ENCODE data around the gene RBM33.

The RBM33 gene

GRCh38 chr7:155637155-155637554 is 7.3 kb upstream of the RBM33 start:
- Histone ChIP-seq H3K4me1 (ENCODE audit: insufficient read depth, low read length, severe bottlenecking) (no peaks in the 10 kb centered on the region), H3K79me2 (ENCODE audit: insufficient read depth, low read length) (no peaks in the 10 kb centered on the region), H3K4me2 (ENCODE audit: low read length) (no peak overlapping the region), H3K27me3 (ENCODE audit: insufficient read depth, low read length) (no peaks in the 10 kb centered on the region), H3K36me3 (ENCODE audit: insufficient read depth, low read length) (peaks cover 23% of the 10 kb centered on the region), H3K9me2 (ENCODE audit: low read depth, low read length) (no peaks in the 10 kb centered on the region), H3K27ac (ENCODE audit: low read depth, low read length, poor library complexity, severe bottlenecking) (no peak overlapping the region), H4K20me1 (ENCODE audit: insufficient read depth, low read length) (no peaks in the 10 kb centered on the region), H2AFZ (ENCODE audit: low read length) (no peak overlapping the region), H3K9me3 (ENCODE audit: low read length) (peaks cover 53% of the 10 kb centered on the region), H3K9ac (ENCODE audit: low read length) (no peak overlapping the region), H3K4me3 (ENCODE audit: low read depth, low read length, poor library complexity, severe bottlenecking) (no peak overlapping the region), H3F3A (ENCODE audit: insufficient read depth, low read length) (no peaks in the 10 kb centered on the region)
- TF ChIP-seq CTCF (IDR thresholded peaks at IDR 0.05; ENCODE audit: low read length) (no peak), EZH2 (IDR thresholded peaks at IDR 0.05; ENCODE audit: borderline replicate concordance, low read length) (no peak)

- Histone ChIP-seq H3K36me3 (ENCODE audit: insufficient read depth, low read length) (peaks cover 31% of the 10 kb centered on the region), H3K9me2 (ENCODE audit: low read depth, low read length) (no peaks in the 10 kb centered on the region), H3K27me3 (ENCODE audit: insufficient read depth, low read length) (no peaks in the 10 kb centered on the region), H3F3A (ENCODE audit: insufficient read depth, low read length) (no peaks in the 10 kb centered on the region), H3K9ac (ENCODE audit: low read length) (no peak overlapping the region), H3K4me3 (ENCODE audit: low read depth, low read length, poor library complexity, severe bottlenecking) (no peak overlapping the region), H3K27ac (ENCODE audit: low read depth, low read length, poor library complexity, severe bottlenecking) (no peak overlapping the region), H4K20me1 (ENCODE audit: insufficient read depth, low read length) (no peaks in the 10 kb centered on the region), H3K4me1 (ENCODE audit: insufficient read depth, low read length, severe bottlenecking) (peaks cover 5% of the 10 kb centered on the region), H3K79me2 (ENCODE audit: insufficient read depth, low read length) (no peaks in the 10 kb centered on the region), H3K4me2 (ENCODE audit: low read length) (no peak overlapping the region), H3K9me3 (ENCODE audit: low read length) (peaks cover 53% of the 10 kb centered on the region), H2AFZ (ENCODE audit: low read length) (no peak overlapping the region)
- no peak for TF ChIP-seq CTCF (IDR thresholded peaks at IDR 0.05; ENCODE audit: low read length)
- no peak for TF ChIP-seq EZH2 (IDR thresholded peaks at IDR 0.05; ENCODE audit: borderline replicate concordance, low read length)
Observed at GRCh38 chr7:155638366-155638765, 6.1 kb upstream of the RBM33 start.

DNA sequence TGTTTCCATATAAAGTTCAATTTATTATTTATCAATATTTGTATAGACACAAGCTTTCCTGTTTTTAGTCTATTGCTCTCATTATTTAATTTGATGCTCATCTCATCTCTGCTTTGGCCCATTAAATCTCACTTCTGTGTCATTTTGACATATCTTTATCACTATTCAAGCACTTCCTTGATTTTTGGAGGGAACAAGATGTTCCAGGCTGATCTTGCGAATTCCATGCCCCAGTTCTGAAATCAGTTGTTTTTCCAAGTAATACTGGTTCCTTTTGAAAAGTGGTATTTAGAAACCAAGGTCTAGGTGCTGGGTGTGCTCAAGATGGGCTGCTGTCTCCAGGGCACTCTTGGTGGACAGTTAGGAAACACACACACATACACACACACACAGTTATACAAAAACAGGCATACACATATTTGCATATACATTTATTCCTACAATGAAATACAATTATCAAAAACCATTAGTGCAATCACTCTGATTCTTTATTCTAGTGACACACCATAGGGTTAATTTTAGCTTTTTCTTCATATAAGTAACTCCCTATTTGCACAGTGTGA is 4.4 kb upstream of the RBM33 start:
- Histone ChIP-seq H3K36me3 (ENCODE audit: insufficient read depth, low read length) (peaks cover 31% of the 10 kb centered on the region), H3K4me1 (ENCODE audit: insufficient read depth, low read length, severe bottlenecking) (peaks cover 8% of the 10 kb centered on the region), H2AFZ (ENCODE audit: low read length) (no peak overlapping the region), H3K4me3 (ENCODE audit: low read depth, low read length, poor library complexity, severe bottlenecking) (no peak overlapping the region), H3K27ac (ENCODE audit: low read depth, low read length, poor library complexity, severe bottlenecking) (no peak overlapping the region), H3K9me3 (ENCODE audit: low read length) (peaks cover 53% of the 10 kb centered on the region), H3K4me2 (ENCODE audit: low read length) (no peak overlapping the region), H3K9ac (ENCODE audit: low read length) (no peak overlapping the region), H3K27me3 (ENCODE audit: insufficient read depth, low read length) (no peaks in the 10 kb centered on the region), H3F3A (ENCODE audit: insufficient read depth, low read length) (no peaks in the 10 kb centered on the region), H4K20me1 (ENCODE audit: insufficient read depth, low read length) (no peaks in the 10 kb centered on the region), H3K79me2 (ENCODE audit: insufficient read depth, low read length) (peaks cover 7% of the 10 kb centered on the region), H3K9me2 (ENCODE audit: low read depth, low read length) (no peaks in the 10 kb centered on the region)
- TF ChIP-seq EZH2 (IDR thresholded peaks at IDR 0.05; ENCODE audit: borderline replicate concordance, low read length) (no peak), CTCF (IDR thresholded peaks at IDR 0.05; ENCODE audit: low read length) (no peak)
